ENCODE data around the gene SEC14L1.
"Not testable (repeated sequence)": the region's sequence is repeated elsewhere in the genome, so short reads cannot be mapped to it uniquely, and the experiment has no call there.

The SEC14L1 gene

DNA sequence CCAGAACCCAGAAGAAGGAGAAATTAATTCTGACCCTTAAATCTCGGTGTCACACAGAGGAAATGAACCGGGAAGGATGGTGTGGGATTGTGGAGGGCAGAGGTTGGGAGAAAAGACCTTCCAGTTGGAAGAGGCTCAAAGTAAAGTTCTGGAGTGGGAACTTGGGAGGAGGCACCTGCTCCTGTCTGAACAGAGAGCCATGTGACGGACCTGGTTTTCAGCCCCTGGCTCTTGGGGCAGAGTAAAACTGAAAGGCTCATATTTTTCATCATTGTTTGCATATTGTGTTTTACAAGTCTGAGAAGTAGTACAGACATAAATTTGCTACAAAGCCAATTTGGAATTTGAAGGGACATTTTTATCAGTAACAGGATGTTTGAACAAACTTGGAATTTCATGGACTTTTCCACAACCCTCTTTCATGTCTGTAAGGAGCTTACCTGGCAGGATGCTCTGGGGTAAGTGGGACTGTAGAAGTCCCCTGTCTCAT, 24.4 kb upstream of the SEC14L1 start:
- no peak for DNase-seq (ENCODE audit: low read depth, low spot score)

DNA sequence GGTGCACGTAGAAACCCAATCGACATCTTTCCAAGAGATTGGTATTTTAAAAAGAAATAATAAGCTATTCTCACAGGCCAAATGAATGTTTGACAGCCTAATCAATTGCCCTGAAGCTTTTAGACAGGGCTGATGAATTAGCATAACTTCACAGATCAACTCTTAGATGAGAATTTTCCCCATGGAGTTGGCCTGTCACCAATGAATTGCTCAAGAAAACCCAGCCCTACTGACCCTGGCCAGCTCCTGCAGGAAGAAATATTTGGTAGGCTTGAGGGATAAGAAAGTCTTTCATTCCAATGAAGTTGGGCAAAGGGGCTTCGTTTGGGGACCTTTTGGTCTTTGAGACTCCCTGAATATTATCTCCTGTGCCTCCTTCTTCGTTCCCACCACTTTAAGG, 23.4 kb upstream of the SEC14L1 start:
- no peak for DNase-seq (ENCODE audit: low read depth, low spot score)

DNA sequence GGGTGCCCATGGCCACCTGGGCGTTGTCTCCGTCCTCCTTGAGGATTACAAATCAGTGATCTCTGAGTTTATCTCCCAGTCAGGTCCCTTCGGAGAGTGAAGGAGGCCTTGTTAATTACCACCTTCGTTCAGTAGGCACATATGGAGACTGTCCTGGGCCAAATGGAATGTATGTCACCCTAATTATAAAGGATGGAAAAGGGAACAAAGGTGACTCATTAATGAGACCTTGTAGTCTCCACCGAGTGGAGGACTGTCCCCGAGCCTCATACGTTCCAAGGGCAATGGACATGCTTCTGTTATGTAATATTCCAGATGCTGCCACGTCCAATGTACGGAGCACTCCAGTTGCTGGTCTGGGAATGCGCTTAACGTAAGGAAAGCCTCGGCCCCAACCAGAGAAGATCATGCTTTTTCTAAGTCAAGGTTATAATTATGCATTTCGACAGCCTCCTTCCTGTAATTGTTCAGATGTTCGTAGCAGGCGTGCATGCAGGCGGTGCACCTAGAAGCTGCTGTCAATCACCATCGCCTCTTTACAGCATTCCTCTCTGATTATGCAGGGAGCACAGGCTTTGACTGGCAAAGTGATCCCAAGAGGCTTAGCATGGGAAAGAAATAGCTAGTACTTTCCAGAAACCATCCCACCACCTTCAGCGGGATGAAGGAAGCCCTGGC, 22.4 kb upstream of the SEC14L1 start:
- DNase-seq (ENCODE audit: low read depth, low spot score): peak; percentile 41

DNA sequence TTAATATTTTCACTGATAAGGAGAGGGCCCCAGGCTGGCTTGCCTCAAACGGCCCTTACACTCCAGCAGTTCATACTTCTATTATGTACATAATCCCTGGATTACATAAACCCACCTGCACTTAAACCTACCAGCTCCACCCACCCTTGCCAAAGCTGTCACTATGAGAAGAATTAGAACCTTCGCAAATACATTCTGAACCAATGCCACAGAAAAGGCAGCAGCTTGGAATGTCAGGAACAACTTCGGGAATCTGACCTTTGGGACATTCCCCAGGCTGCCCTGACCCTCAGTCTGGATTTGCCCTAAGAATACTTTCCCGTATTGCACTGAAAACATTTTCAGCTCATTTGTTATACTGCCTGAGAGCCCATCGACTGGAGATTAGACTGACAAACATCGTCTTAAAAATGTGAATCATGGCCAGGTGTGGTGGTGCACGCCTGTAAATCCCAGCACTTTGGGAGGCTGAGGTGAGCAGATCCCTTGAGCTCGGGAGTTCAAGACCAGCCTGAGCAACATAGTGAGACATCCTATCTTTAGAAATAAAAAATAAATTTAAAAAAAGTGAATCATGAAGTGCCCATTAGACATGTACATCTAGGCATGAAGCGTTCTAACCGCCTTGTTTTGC, 21.0 kb upstream of the SEC14L1 start:
- DNase-seq (ENCODE audit: low read depth, low spot score): no peak

DNA sequence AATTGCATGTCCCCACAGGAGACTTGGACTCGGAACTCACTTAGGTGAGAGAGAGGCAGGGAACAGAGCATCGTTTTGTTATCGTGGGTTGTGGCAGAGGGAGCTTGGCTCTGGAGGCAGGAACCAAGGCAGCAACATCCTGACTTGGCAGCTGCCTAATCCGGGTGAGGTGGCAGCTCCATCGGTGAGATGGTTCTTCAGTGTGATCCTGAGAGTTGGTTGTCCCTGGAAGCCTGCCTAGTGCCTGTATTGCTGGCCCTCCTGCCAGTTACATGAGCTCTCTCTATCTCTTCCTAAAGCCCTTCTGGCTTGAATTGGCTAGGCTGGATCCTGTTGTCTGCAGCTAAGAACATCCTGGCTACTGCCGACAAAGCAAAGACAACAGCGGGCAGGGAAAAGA, 19.9 kb upstream of the SEC14L1 start:
- DNase-seq (ENCODE audit: low read depth, low spot score): peak; percentile 52

DNA sequence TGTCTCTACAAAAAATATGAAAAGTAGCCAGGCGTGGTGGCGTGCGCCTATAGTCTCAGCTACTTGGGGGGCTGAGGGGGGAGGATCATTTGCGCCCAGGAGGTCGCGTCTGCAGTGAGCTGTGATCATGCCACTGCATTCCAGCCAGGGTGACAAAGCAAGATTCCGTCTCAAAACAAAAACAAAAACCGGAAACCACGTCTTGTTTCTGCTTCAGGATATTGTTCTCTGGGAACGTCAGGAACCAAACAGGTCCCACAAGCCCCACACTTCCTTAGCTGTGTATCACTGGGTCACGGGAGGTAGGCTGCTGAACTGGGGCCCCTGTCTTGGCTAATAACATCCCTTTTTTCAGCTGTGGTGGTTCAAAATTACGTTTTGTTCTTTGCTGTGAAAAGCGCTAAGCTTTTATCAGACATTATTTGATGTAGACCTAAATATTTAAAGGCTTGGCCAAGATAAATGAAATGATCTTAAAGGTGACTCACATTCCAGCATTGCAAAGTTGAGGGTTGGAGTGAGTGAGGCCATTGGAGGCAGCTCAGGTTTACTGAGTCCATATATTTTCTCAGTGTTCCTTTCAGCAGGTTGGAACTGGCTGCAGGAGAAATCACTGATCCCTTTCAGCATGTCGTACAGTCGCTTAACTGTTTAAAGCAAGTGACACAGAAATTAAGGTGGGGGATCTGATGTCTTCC, 16.4 kb upstream of the SEC14L1 start:
- peak; percentile 90 for DNase-seq (ENCODE audit: low read depth, low spot score)

DNA sequence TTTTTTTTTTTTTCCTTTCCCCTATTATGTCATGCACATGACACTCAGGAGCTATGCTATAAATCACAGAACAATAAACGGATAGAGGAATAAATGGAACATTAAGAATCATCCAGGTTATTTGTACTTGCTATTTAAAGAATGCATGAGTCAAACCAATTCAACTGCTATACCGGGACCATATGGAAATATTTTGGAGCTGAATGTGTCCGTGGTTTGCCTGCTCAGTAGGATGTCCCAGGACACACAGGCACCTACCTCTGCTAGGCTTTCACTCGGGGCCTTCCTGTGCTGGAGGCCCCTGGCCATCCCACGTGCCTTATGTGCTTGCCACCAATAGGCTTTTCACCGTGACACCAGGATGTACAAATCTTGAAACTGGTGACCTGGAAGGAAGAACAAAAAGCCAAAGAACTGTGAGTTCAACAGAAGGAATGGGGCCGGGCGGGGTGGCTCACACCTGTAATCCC, 15.3 kb upstream of the SEC14L1 start:
- peak; percentile 91 for DNase-seq (ENCODE audit: low read depth, low spot score)

DNA sequence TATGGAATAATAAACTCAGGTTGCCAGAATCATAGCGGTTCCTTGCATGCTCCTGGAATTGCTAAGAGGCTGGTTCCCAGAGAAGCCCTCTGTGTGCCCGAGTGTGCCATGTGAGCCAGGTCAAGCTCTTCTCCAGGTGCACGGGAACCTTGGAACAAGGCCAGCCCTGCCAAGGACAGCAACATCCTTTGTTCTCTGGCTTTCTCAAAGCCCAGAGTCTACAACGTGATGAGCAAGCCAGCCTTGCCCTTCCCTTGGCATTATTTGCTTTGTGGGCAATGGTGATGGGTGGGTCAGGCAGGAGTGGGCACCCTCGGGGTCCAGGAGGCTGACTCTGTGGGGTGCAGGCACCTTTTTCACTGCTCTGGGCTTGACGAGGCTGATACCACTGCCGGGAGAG, 14.2 kb upstream of the SEC14L1 start:
- DNase-seq (ENCODE audit: low read depth, low spot score): no peak

DNA sequence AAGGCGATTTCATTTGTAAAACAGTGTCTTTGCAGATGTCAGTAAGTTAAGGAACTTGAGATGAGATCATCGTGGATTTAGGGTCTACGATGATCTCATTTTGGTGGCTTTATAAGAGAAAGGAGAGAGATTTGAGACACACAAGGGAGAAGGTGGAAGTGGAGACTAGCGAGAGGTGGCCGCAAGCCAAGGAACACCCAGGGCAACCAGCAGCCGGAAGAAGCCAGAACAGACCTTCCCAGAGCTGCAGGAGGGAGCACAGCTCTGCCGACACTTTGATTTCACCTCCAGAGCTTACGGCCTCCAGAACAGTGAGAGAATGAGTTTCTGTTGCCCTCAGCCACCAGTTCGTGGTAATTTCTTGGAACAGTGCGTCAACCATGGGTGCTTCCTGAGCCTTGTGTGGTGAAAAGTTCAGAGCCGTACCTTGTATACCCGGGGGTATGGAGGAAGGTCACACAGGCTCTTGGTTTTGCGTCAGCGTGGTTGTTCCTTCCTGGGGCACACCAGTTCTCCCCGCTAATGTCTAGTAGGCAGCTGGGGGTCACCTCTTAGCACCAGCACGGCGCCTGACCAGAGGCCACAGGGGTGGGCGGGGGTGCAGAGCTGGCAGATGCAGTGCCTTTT, 12.9 kb upstream of the SEC14L1 start:
- peak; percentile 54 for DNase-seq (ENCODE audit: low read depth, low spot score)

DNA sequence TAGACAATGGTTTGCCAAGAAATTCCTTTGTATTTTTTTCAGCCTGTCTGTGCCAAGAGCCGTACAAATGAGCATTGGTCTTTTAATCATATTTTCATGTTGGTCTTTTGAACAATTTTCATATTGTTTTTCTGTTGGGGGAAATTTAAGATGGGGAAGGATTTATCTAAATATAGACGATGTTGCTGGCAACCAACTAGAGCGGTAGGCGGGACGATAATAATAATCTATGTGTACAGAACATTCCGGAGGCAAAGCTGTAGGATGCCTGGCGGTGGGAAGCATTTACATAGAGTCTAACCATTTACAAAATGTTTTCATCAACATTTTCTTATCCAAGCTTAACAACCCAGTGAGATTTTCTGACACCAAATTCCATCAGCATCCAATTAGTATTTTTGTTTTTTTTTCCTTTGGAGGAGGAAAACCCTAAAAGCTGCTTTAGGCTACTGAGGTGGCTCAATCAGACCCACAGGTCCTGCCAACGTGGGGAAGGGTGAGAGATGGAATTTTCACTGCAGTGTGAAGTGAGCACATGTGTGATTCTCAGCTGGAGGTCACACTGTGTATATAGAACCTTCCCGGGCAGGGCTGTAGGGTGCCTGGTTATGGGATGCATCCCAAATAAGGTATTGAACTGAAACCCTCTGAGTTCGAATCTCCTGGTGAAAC, 11.7 kb upstream of the SEC14L1 start:
- DNase-seq (ENCODE audit: low read depth, low spot score): no peak

DNA sequence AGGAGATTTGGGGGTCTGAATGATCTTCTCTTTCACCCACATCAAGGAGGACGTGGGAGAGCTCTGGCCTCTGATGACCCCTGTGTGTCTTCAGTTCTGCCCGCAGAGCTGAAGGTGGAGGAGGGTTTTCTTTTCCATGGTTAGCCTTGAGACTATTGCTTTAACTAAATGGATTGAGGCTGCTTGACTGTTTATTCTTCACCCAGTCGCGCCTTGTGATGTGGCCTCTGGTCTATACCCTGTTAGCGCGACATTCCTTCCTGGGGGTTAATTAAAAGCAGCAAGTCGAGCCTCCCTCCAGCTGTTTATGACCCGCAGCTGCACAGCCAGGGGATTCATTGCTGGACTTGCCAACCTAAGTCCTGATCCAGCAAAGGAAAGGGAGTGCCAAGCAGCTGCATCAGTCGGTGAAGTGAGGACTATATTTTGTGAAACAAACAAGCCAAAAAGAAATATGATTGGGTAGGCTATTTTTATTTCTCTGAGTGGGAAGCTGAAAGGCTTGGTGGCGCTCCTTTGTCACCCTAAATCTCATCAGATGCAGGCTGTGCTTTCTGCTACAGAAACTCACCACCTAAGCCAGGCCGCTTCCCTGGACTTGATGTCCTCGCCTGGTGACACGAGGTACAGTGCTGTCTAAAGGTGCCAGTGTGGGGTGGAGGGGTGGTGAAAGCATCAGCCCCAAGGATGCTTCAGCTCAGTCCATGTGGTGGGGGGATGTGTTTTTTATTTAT, 11.0 kb upstream of the SEC14L1 start:
- no peak for DNase-seq (ENCODE audit: low read depth, low spot score)

DNA sequence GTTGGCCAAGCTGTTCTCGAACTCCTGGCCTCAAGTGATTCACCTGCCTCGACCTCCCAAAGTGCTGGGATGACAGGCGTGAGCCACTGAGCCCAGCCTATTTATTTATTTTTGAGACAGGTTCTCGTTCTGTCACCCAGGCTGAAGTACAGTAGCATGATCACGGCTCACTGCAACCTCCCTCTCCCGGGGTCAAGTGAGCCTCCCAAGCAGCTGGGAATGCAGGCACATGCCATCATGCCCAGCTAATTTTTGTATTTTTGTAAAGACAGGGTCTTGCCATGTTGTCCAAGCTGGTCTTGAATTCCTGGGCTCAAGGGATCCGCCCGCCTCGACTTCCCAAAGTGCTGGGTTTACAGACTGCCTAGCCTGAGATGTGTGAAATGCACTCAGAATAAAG, 10.2 kb upstream of the SEC14L1 start:
- DNase-seq (ENCODE audit: low read depth, low spot score): no peak

DNA sequence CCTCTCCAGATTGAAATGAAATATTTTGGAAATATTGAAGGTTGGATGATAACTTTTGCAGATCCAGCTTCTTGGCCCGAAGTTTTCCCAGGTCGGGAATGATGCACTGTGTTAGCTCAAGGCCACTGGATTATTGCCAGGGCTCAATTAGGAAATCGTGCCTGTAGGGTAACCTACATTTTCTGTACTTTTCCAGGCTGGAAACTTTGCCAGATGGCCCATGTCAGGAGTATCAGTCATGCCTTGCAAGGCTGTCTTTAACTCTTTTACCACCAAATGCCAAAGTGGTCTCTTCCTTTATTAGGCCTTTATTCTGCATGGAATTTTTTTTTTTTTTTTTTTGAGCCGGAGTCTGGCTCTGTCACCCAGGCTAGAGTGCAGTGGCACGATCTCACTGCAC, 8.9 kb upstream of the SEC14L1 start:
- no peak for DNase-seq (ENCODE audit: low read depth, low spot score)

DNA sequence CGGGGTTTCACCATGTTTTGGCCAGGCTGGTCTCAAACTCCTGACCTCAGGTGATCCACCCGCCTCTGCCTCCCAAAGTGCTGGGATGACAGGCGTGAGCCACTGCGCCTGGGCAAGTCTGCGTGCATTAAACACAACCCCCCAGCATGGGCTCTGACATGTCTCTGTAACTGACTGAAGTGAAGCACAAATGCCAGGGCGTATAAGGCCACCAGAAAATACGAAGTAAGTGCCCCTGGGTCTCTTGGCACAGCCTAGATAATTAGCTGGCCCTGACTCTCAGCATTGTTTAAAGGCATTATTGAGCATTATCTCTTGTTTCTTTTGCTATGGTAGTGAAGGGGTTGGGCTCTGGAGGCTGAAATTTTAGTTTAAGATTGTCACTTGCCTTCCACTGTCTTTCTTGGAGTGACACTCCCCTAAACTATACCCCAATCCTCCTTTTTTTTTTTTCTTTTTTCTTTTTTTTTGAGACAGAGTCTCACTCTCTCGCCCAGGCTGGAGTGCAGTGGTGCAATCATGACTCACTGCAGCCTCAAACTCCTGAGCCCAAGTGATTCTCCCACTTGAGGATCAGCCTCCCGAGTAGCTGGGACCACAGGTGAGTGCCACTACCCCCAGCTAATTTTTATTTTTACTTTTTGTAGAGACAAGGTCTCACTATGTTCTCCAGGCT, 8.2 kb upstream of the SEC14L1 start:
- DNase-seq (ENCODE audit: low read depth, low spot score): no peak

DNA sequence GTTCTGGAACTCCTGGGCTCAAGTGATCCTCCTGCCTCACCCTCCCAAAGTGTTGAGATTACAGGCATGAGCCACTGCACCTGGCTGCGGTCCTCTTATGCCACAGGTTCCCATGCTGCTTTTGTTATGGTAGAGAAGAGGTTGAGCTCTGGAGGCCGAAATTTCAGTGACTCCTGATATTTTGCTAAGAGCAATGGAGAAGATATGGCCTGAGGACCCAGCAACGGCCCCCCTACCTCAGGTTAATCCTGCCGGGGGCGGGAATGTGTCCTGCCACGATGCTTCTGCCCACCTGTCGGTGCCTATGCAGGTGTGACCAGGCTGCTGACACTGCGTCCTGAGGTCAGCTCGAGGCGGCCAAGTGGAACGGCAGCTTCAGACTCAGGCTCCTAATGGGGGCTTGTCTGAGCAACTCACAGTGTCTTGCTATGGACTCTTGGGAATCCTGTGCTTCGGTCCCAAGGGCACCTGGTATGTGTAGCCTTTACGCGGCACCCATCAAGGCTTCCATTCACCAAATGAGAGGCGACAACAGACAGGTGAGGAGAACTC, 7.6 kb upstream of the SEC14L1 start:
- DNase-seq (ENCODE audit: low read depth, low spot score): no peak

DNA sequence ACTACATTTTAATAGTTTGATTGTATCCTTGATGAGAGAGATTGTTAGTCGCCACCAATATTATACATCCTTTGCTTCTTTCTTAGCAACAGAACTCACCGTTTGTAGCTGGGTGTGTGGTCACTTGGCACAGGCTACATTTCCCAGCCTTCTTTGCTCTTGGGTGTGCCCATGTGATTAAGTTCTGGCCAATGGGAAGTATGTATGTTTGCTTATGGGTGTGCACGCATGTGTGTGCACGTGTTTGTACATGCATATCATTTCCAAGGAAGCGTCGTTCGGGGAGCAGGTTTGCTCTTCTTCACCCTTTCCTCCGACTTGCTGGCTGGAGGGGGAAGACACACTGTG, 4.4 kb upstream of the SEC14L1 start:
- DNase-seq (ENCODE audit: low read depth, low spot score): no peak

DNA sequence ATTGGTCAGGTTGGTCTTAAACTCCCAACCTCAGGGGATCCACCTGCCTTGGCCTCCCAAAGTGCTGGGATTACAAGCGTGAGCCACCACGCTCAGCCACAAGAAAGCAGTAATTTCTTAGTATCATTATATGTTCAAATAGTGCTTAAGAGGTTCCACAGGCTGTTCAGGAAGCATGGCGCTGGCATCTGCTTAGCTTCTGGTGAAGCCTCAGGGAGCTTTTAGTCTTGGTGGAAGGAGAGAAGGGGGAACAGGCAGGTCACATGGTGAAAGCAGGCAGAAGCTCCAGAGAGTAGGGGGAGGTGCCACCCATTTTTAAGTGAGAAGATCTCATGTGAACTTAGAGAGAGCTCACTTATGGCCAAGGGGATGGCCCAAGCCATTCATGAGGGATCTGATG, 3.7 kb upstream of the SEC14L1 start:
- no peak for DNase-seq (ENCODE audit: low read depth, low spot score)

DNA sequence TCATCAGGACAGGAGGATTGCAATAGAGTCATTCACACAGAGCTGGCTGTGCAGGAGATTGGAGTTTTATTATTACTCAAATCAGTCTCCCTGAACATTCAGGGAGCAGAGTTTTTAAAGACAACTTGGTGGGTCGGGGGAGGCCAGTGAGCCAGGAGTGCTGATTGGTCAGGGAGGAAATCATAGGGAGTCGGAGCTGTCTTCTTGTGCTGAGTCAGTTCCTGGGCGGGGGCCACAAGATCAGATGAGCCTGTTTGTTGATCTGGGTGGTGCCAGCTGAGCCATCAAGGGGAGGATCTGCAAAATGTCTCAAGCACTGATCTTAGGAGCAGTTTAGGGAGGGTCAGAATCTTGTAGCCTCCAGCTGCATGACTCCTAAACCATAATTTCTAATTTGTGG, 2.9 kb upstream of the SEC14L1 start:
- DNase-seq (ENCODE audit: low read depth, low spot score): not testable (repeated sequence)

DNA sequence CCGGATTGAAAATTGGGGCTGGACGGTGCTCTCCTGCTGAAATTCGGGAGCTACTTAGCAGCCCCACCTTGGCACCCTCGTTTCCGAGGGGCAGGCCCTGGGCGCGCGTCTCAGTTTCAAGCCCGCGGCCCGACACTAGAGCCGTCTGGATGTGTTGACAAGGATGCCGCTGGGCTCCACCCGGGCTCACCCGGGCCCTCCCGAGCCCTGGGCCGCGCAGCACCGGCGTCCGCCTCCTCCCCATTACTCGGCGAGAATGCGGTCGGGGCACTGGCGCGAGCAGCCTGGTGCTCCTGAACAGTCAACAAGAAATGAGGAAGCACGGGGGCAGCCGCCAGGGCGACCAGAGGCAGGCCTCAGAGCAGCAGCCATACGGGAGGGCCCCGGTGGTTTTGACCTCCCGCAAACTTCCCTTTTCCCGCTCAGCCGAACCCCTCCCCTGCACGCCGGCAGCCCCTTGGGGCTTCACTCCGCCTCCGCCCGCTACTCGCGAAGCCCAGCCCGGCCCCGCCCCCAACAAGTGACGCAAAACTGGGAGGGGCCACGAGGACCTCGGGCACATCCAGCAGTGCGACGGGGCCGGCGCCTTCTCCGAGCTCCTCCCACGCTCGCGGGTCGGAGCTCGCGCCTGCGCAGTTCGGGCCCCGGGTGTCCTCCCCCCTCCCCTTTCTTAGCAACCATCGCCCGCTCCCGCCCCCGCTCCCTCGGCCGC, 447 bp upstream of the SEC14L1 start:
- peak; percentile 100 for DNase-seq (ENCODE audit: low read depth, low spot score)

All from astrocyte of the hippocampus (primary cell).